Hepatocyte (in vitro differentiated cells): ENCODE results near the gene OR10AD1.

Experiments used
- CTCF ChIP-seq: fragments of 200-600 bp; sonication (generic); IDR thresholded peaks from 2 replicates; pipeline ENCODE4 v1.5.1; 2016; ENCODE audit warnings: antibody characterized with exemption, mild to moderate bottlenecking; ENCODE audit not compliant: poor library complexity
- EZH2phosphoT487 ChIP-seq: fragments of 200-600 bp; sonication (generic); IDR thresholded peaks from one replicate; pipeline ENCODE4 v1.6.1; 2018; ENCODE audit warnings: antibody characterized with exemption, mild to moderate bottlenecking, low read depth, moderate library complexity; ENCODE audit not compliant: unreplicated experiment, severe bottlenecking

GRCh38 chr12:48164451-48164850 is 38.6 kb downstream of the OR10AD1 start:
- no peak for TF ChIP-seq EZH2phosphoT487
- TF ChIP-seq CTCF, result no peak
